GM21526 (cell line): Measurements from ENCODE around the gene NUTM2A.
"Not testable (repeated sequence)": the region's sequence is repeated elsewhere in the genome, so short reads cannot be mapped to it uniquely, and the experiment has no call there.

Source experiments
- ATAC-seq: cut with Tn5 transposase; IDR thresholded peaks from one replicate; pipeline ENCODE4 v1.9.1; 2021; ENCODE audit warnings: moderate library complexity; ENCODE audit not compliant: unreplicated experiment, low FRiP score

Gene NUTM2A, protein sequence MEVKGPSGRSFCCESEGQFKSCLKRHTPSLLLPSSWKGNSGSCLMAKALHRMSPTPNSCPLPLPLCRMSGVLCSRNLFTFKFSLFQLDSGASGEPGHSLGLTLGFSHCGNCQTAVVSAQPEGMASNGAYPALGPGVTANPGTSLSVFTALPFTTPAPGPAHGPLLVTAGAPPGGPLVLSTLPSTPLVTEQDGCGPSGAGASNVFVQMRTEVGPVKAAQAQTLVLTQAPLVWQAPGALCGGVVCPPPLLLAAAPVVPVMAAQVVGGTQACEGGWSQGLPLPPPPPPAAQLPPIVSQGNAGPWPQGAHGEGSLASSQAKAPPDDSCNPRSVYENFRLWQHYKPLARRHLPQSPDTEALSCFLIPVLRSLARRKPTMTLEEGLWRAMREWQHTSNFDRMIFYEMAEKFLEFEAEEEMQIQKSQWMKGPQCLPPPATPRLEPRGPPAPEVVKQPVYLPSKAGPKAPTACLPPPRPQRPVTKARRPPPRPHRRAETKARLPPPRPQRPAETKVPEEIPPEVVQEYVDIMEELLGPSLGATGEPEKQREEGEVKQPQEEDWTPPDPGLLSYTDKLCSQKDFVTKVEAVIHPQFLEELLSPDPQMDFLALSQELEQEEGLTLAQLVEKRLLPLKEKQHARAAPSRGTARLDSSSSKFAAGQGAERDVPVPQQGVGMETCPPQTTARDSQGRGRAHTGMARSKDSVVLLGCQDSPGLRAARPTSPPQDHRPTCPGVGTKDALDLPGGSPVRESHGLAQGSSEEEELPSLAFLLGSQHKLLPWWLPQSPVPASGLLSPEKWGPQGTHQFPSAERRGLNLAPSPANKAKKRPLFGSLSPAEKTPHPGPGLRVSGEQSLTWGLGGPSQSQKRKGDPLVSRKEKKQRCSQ

DNA sequence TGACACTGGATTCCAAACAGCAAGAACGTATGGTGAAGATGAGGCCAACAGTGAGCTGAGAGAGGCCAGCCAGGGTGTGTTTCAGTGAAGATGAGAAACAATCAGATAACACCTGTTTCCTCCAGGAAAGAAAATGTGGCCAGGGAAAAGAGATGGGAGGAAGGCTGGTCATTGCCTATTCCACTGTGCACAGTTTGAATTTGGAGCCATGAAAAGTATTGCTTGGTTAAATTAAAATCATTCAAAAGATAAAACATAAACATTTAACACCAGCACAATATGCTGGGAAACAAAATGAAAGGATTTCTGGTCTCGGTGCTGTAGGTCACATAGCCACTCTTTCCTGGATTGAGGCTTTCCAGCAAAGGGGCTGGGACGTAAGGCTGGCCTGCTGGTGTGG, at the start of gene NUTM2A:
TSS of gene NUTM2A (plus strand) at position 301 of the 400 bp plus-strand sequence. CDS start 383 bp downstream, outside the sequence.
- not testable (repeated sequence) for ATAC-seq

DNA sequence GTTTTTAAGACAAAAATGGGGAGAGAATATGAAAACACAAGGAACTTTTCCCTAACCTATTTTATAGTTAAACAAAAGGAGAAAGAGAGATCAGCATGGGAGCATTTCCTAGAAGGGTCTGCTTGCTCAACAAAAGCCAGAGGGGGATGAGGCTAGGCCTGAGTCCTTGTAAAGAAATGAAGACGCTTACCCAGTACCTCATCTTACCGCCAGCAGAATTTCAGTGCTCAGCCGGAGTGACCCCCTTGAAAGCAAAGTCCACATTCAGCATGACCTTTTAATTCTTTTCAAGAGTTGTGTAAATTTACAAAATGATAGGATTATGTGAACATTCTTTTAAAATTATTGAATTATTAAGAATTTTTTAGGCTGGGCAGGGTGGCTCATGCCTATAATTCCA, 47.7 kb upstream of the NUTM2A start:
- ATAC-seq = not testable (repeated sequence)

DNA sequence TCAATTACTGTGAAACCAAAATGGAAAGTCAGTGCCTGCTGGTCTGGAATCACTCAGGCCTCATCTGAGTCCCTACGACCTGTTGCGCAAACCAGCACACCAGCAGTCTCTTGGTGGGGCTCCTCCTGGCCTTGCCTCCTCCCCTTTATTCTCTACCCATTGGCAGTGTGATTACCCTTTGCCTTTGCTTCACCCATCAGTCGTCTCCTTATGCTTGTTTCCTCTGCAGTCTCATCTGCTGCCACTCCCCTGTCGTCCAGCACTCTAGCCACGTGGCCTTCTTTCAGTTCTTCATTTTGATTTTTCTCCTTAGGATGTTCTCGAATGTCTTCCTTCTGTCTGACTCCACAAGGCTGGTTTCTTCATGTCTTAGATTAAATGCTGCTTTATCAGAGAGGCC, 40.8 kb upstream of the NUTM2A start:
- ATAC-seq = not testable (repeated sequence)

DNA sequence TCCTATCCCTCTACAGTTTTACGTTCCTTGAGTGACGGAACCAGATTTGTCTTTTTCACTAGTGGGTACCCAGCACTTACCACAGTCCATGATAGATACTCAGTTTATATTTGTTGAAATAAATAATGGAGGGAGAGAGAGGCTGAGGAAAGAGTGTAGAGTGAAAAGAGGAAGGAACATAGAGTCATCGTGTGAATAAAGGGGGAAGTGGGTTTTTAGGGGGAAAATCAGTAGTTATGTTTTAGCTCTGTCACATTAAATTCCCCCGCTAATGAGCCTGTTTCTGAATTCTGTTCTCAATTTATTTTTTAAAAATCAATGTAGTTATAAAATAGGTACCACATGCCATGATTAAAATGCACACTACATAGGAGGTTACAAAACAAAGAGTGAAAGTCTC, 39.2 kb upstream of the NUTM2A start:
- ATAC-seq = not testable (repeated sequence)

DNA sequence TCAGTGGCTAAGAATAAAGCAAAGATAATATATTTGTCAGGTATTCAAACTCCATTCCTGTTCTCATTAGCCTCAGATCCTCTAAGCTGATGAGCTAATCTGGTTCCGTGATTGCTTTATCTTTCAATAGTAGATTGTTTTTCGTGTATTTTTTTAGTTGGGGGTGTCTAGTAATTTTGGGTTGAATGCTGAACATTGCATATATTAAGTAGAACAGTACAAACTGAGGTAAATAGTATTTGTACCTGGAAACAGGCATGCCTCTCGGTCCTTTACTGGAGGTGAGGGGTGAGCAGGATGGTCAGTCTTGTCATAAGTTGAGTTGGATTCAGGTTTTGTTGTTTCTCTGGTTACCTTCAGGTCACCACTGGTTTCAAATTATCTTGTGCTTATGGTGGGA, 37.7 kb upstream of the NUTM2A start:
- not testable (repeated sequence) for ATAC-seq

GRCh38 chr10:87191841-87192240, 33.4 kb upstream of the NUTM2A start:
- not testable (repeated sequence) for ATAC-seq

DNA sequence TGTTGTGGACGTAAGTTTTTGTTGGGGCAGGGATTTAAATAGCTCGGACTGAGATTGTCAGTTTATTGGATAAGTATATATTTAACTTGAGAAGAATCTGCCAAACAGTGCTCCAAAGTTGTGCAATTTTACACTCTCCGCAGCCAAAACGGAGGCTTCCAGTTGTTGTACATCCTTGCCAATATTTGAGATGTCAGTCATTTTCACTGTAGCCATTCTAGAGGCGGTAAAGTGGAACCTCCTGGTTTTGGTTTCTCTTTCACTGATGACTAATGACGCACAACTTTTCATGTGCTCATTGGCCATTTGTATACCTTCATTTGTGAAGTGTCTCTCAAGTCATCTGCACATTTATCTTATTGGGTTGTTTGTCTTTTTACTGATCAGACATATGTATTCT, 24.3 kb upstream of the NUTM2A start:
- peak; percentile 58 for ATAC-seq

DNA sequence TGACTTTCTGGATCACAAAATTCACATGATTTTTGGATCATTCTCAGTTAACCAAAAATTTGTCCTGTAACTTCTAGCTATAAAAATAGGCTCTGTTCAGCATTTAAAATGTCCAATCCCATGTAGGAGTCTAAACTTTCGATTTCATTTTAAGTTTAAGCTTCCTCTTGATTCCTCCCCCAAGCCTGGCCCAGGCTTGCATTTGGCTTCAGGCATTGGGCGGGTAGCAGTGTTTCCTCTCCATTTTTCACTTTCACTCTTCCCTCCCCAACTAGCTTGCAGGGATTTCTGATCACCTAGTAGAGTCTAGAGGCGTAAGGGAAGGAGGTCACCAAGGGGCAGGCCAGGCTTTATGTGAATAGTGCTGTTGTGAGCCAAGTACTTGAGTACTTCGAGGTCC, 20.4 kb upstream of the NUTM2A start:
- not testable (repeated sequence) for ATAC-seq

DNA sequence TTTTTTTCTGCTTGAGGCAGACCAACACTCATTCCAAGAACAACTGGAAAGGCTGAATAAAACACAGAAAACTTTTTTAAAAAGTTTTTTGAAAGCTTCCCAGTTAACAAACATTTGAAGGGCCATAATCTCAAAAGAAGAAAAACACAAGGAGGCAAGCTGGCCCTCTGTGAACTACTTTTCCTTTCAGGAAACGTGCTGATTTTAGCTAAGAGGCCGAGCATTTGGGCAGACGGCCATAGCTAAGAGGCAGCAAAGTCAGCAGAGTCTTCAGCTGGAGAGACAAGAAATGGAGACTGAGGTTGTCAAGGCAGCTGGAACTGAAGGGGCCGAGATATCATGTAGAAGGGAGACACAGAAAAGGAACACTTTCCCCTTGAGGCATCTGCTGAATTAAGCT, 18.3 kb upstream of the NUTM2A start:
- not testable (repeated sequence) for ATAC-seq

DNA sequence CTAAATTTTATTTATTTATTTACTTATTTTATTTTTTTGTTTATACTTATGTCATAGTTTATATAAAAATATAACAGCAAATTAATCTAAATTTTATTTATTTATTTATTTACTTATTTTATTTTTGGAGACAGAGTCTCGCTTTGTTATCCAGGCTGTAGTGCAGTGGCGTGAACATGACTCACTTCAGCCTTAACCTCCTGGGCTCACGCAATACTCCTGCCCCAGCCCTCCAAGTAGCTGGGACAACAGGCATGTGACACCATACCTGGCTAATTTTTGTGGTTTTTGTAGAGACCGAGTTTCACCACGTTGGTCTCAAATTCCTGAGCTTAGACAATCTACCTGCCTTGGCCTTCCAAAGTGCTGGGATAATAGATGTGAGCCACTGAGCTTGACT, 14.9 kb upstream of the NUTM2A start:
- ATAC-seq = not testable (repeated sequence)

- ATAC-seq = not testable (repeated sequence)
Measured at GRCh38 chr10:87211848-87212247, 13.4 kb upstream of the NUTM2A start.

DNA sequence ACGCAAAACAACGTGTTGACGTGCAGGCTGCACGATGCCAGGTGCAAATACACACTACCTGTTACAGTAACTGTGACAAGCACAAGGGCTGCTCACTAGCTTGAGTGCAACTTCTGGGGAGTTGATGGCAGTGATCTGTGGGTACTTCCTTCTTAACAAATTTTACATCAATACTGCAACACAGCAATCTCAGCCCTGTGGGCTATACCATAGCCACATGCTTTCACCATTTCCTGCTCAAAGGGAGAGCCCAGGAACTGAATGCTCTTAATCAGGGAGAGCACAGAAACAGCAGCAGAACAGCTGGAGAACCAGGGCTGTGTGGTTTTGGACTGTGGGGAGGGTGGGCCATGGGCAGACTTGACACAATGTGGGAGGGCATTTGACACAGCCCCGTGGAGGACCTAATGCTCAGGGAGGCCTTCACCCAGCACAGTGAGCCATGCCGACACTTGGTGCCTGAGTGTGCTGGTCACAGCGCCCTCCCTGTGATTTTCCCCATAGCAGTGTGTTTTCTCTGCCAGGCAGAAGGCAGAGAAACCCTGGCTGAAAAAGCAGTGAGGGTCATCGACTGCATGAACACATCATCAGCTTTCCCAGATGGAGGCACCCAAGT, 12.0 kb upstream of the NUTM2A start:
- ATAC-seq = not testable (repeated sequence)

DNA sequence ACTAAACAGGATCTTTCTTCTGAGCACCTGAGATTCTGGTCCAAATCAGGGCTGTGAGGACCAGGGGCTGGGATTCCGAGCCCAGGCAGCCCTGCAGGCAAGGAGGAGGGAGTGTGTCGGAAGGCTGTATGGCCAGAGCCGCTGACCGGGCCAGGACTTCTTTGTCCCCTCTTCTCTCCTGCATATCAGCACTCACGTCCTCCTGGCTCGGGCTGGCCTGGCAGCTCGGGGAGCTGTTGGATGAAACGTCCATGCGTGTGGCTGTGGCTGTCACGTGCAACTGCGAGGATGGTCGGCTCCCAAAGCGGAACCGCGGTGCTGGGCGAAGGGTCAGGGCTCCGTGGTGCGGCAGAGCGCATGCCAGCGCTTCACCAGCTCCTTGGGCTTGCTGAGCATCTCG, 11.4 kb upstream of the NUTM2A start:
- ATAC-seq = not testable (repeated sequence)

GRCh38 chr10:87216120-87216519, 9.1 kb upstream of the NUTM2A start:
- ATAC-seq = not testable (repeated sequence)

DNA sequence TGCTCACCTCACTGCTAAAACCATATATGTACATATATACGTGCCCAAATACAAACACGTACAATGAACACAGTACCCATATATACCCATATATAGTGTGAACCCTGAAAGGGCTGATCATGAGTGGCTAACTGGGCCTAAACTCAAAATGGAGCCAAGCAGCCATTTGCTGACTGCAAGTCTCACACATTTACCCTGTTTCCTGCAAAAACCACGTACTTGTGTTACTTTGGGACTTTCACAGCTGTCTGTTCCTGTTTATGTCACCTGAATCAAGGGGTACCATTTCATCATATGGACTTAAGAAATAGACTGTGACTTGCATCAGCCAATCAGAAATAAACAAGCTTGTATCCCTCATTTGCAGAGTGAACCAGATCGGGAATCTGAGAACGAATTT, 5.9 kb upstream of the NUTM2A start:
- not testable (repeated sequence) for ATAC-seq

DNA sequence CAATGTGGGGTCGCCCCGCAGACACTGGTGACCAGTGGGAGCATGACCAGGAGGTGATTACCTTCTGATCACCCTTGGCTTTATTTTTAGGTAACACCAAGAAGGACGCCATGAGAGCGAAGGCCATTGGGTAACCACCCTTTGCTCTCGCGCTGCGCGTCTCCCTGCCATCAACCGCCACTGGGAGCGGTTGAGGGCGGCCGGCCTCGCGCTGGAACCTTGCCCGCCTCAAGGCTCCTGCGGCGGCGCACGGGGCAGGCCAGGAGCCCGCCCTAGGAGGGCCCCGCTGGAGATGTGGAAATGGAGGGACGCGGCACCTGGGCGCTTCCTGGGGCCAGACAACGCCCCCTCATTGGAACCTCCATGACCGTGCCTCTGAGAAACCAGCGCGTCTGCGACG, 2.5 kb upstream of the NUTM2A start:
- ATAC-seq = not testable (repeated sequence)

- not testable (repeated sequence) for ATAC-seq
Measured at GRCh38 chr10:87228247-87228646, 3.0 kb downstream of the NUTM2A start.

DNA sequence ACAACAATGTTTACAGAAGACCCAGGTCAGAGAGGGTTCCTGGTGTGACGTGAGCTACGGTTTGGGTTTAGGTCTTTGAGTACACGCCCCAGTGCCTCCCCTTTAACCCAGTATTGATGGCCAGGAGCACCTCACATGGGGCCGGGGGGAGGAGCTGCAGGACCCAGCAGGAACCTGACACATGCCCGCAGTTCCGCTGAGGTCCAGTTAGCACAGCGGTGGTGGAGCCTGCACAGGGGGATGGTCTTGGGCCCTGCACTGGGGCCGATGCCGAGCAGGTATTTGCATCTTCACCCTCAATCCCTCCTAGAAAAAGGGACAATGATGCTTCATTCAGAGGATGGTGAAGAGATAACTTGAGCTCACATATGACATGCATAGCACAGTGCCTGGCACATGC, 4.0 kb downstream of the NUTM2A start:
- not testable (repeated sequence) for ATAC-seq

DNA sequence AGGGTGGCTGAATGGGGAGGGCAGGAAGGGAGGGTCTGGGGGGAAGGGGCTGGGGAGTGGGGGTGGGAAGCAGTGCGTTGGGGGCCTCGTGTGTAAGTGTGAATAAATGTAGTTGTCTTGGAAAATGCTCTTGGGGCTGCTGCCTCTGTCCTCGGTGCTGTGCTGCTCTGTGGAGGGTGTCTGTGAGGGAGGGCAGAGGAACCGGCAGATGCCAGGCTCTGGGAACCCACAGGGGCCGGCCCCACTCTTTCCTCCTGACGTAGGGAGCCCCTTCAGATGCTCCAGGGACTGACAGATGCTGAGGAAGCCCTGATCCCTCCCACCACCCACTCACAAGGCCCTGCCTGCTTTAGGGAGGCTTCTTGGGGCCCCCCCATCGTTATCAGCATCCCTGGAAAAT, 9.6 kb downstream of the NUTM2A start:
- not testable (repeated sequence) for ATAC-seq

DNA sequence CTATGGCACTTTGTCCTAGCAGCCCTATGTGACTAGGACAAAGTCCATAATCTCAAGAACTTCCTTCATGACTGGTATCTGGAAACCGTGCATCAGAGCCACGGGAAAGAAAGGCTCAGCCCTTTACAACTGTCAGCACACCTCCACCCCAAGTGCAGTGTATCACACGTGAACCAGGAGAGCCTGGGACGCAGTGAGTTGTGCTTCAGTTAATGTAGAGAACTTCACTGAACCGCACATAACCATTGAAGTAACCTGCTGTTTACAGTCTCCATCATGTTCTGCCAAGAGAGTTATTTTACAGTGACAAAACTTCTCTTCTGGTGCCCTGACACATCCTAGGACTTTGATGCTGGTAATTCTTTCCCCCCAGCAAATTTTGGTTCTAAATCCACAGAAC, 12.0 kb downstream of the NUTM2A start:
- not testable (repeated sequence) for ATAC-seq

GRCh38 chr10:87239346-87239808, 14.1 kb downstream of the NUTM2A start:
- ATAC-seq = not testable (repeated sequence)
